HL-60 (cell line): ENCODE measurements around the gene CRELD2.

Experiments
- DNase-seq, 2 experiments: peaks; one replicate each; pipeline ENCODE4 v3.0.0-alpha.2; 2010 to 2020; ENCODE audit warnings: low read depth in 1 of 2, low spot score in 1 of 2
- H3K27ac ChIP-seq: fragments of 250-450 bp; sonication (Bioruptor Pico); replicated peaks from 2 replicates; pipeline ENCODE4 v1.5.1; 2020; ENCODE audit warnings: mild to moderate bottlenecking, moderate library complexity
- H3K27me3 ChIP-seq: fragments of 250-450 bp; sonication (Bioruptor Pico); 2 replicates; pipeline ENCODE4 v1.5.1; 2021; ENCODE audit warnings: mild to moderate bottlenecking, moderate library complexity; ENCODE audit not compliant: insufficient read depth, poor library complexity, severe bottlenecking
- H3K4me3 ChIP-seq: replicated peaks from 2 replicates; pipeline ENCODE4 v1.5.1; 2011; ENCODE audit warnings: mild to moderate bottlenecking, control low read depth, low read length; ENCODE audit not compliant: insufficient read depth
- CTCF ChIP-seq: IDR thresholded peaks from one replicate; pipeline ENCODE4 v1.5.1; 2011; ENCODE audit warnings: low read length, control low read depth, inconsistent platforms; ENCODE audit not compliant: insufficient read depth
- GABPA ChIP-seq: IDR thresholded peaks from 2 replicates; pipeline ENCODE4 v1.6.1; 2012; ENCODE audit warnings: low read depth
- POLR2AphosphoS5 ChIP-seq: IDR thresholded peaks from 2 replicates; pipeline ENCODE4 v1.6.1; 2012; ENCODE audit warnings: low read depth
- REST ChIP-seq: IDR thresholded peaks from 2 replicates; pipeline ENCODE4 v1.6.1; 2012; ENCODE audit warnings: low read depth; ENCODE audit not compliant: insufficient replicate concordance
- SPI1 ChIP-seq: IDR thresholded peaks from 2 replicates; pipeline ENCODE4 v1.6.1; 2012; ENCODE audit warnings: low read depth, mild to moderate bottlenecking, borderline replicate concordance

CRELD2 gene

GRCh38 chr22:49955581-49956417 is 37.4 kb downstream of the CRELD2 start:
- Histone ChIP-seq H3K4me3 (no peak overlapping the region), H3K27me3 (no peaks in the 10 kb centered on the region), H3K27ac (no peak overlapping the region)
- TF ChIP-seq POLR2AphosphoS5 (no peak), SPI1 (no peak), REST (no peak), CTCF (no peak), GABPA (no peak)
- no peak for DNase-seq

GRCh38 chr22:49956418-49956770 is 38.0 kb downstream of the CRELD2 start:
- no peak overlapping the region for H3K4me3 ChIP-seq
- no peak for DNase-seq
- no peak for TF ChIP-seq GABPA
- no peak for TF ChIP-seq CTCF
- TF ChIP-seq SPI1: no peak
- TF ChIP-seq POLR2AphosphoS5: no peak
- no peak for TF ChIP-seq REST
- H3K27me3 ChIP-seq: no peaks in the 10 kb centered on the region
- no peak overlapping the region for H3K27ac ChIP-seq

GRCh38 chr22:49956914-49957825 is 38.7 kb downstream of the CRELD2 start:
- no peak for DNase-seq
- H3K27me3 ChIP-seq: no peaks in the 10 kb centered on the region
- no peak overlapping the region for H3K4me3 ChIP-seq
- TF ChIP-seq CTCF (no peak), POLR2AphosphoS5 (no peak), SPI1 (no peak), GABPA (no peak), REST (no peak)
- H3K27ac ChIP-seq: no peak overlapping the region
